Pancreas (tissue), 10 donors: ENCODE data around the gene UBE2D4. TPM values are rescaled to one million over a fixed set of nuclear protein-coding genes. Genes with fewer than 3 reads are reported as not detected.

Experiments
- ATAC-seq, 4 donors: fragments of 200-7000 bp; cut with Tn5 transposase; one replicate each; pipeline versions ENCODE4 v1.8.0 to v1.9.1; 2020; ENCODE audit warnings: mild to moderate bottlenecking in 4 of 4, moderate library complexity in 4 of 4
- DNase-seq, 6 donors: peaks; one replicate each; pipeline ENCODE4 v3.0.0-alpha.2; 2020
- FAIRE-seq: peaks from 2 replicates; lab custom pipeline; 2012; peaks lifted over from hg19 to GRCh38; lab: Jason Lieb, UNC
- H3K27ac ChIP-seq, 4 donors: fragments of 200-600 bp; sonication (generic); 1 replicate in 3 of 4; 2 replicates in 1 of 4; pipeline versions ENCODE4 v1.5.0 to v1.8.0; 2020
- H3K27me3 ChIP-seq, 4 donors: fragments of 200-600 bp; one replicate each; pipeline ENCODE4 v1.8.0; 2021
- H3K36me3 ChIP-seq, 3 donors: fragments of 200-600 bp; sonication (generic) in 1 of 3; one replicate each; pipeline versions ENCODE4 v1.5.0 to v1.8.0; 2020 to 2021
- H3K4me1 ChIP-seq, 3 donors: fragments of 200-600 bp; one replicate each; pipeline ENCODE4 v1.8.0; 2021
- H3K4me3 ChIP-seq, 4 donors: fragments of 200-600 bp; sonication (generic) in 2 of 4; one replicate each; pipeline versions ENCODE4 v1.5.0 to v1.8.0; 2020 to 2021
- H3K9me3 ChIP-seq, 4 donors: fragments of 200-600 bp; one replicate each; pipeline ENCODE4 v1.8.0; 2021
- CTCF ChIP-seq, 4 donors: fragments of 200-600 bp; sonication (generic) in 3 of 4; IDR thresholded peaks; one replicate each; pipeline versions ENCODE4 v1.5.0 to v1.8.0; 2021; ENCODE audit warnings: antibody characterized with exemption in 4 of 4
- WGBS, 2 donors: extraction: QIAGEN DNeasy Blood & Tissue Kit; methylation state at CpG; one replicate each; pipeline ENCODE4 v1.1.7; 2013; 5-methylcytosine and 5-hydroxymethylcytosine counted together
- intact Hi-C, 3 donors: fragments of 100-400 bp; cut with DNase I; formaldehyde crosslinking; loops; one replicate each; pipeline versions ENCODE4 v1.11.1 to v1.14.2; 2022
- polyA plus RNA-seq, 2 donors: library from polyadenylated mRNA; stranded (reverse); fragments of 200-250 nt; gene quantifications; one replicate each; pipeline ENCODE4 v1.2.3, GENCODE V29; 2013
- total RNA-seq, 6 donors: library from RNA; stranded (reverse); fragmentation: NEBNext Ultra II Directional in 4 of 6; extraction: Animal tissue kit (Norgen Biotek cat#: 25700) in 4 of 6; gene quantifications; one replicate each; pipeline versions ENCODE4 v1.2.1 to v1.2.4, GENCODE V29; 2021 to 2023
- donor health status: healthy with polysubstance abuse.
- donor health status: DM: no; HTN: no; CAD: no; lungs with moderate emphysema.
- donor health status: DM: no; HTN: no; CAD: no.
- donor health status: control.
- donor health status: control.
- donor health status: Bipolar disorder and iron deficiency.
- donor health status: DM: yes; HTN: yes; CAD: no.
- donor health status: DM: no; HTN: no; CAD: no.
- donor health status: DM: no; HTN: no; CAD: no.
- donor health status: DM: yes; HTN: yes; CAD: no.

The UBE2D4 gene
- total RNA-seq (10 to 100 TPM; 12.0 to 19.5 (median 15.8) TPM), polyA plus RNA-seq (10 to 100 TPM; 13.3 to 17.0 TPM)

- WGBS, 2 donors = 0% methylated on average over 82 of the region's 82 CpGs
- no peaks in the 10 kb centered on the region for H3K27me3 ChIP-seq
- intact Hi-C loops = no loop called here
- DNase-seq (peak; percentile 88 to 95 (median 91)), FAIRE-seq (no peak), ATAC-seq (peak; percentile 92 to 97 (median 94))
- peak within 1 kb of the TSS; percentile 56 to 77 (median 64) for H3K4me3 ChIP-seq
- TF ChIP-seq CTCF (IDR thresholded peaks at IDR 0.05) = no peak
- H3K9me3 ChIP-seq = no peaks in the 10 kb centered on the region
- peak within 1 kb of the TSS; percentile 95 to 98 (median 95) for H3K27ac ChIP-seq
- peaks cover 4 to 22% (median 15%) of the 10 kb centered on the region in 3 donors for H3K4me1 ChIP-seq
- H3K36me3 ChIP-seq = no peaks in the 10 kb centered on the region
Observed at GRCh38 chr7:43925984-43926797, at the start of gene UBE2D4. UBE2D4 (plus strand) TSS chr7:43926436; CDS start chr7:43926533, 97 bp downstream.

GRCh38 chr7:43876976-43877745 lies 49.1 kb upstream of the UBE2D4 start:
- Histone ChIP-seq H3K4me1 (peaks cover 0 to 3% (median 0%) of the 10 kb centered on the region in 3 donors), H3K9me3 (no peaks in the 10 kb centered on the region), H3K27me3 (no peaks in the 10 kb centered on the region), H3K36me3 (peaks cover 0 to 59% (median 27%) of the 10 kb centered on the region in 3 donors), H3K27ac (no peak overlapping the region), H3K4me3 (no peak overlapping the region)
- WGBS, 2 donors = 90 to 91% methylated on average over 29 of the region's 29 CpGs
- TF ChIP-seq CTCF (IDR thresholded peaks at IDR 0.05) = no peak
- no peak for FAIRE-seq
- no peak for ATAC-seq
- DNase-seq = peak in 1 of 6 donors; percentile 47
- intact Hi-C loops = no loop called here

- H3K27ac ChIP-seq = no peak overlapping the region
- no peak overlapping the region for H3K4me3 ChIP-seq
- H3K4me1 ChIP-seq = peaks cover 0 to 3% (median 0%) of the 10 kb centered on the region in 3 donors
- intact Hi-C loops = no loop called here
- no peak for ATAC-seq
- no peak for DNase-seq
- WGBS, 2 donors = 89 to 92% methylated on average over 38 of the region's 38 CpGs
- H3K36me3 ChIP-seq = peaks cover 0 to 59% (median 31%) of the 10 kb centered on the region in 3 donors
- no peaks in the 10 kb centered on the region for H3K27me3 ChIP-seq
- no peaks in the 10 kb centered on the region for H3K9me3 ChIP-seq
- no peak for TF ChIP-seq CTCF (IDR thresholded peaks at IDR 0.05)
- FAIRE-seq = no peak
Observed at GRCh38 chr7:43877968-43878864, 48.0 kb upstream of the UBE2D4 start.

DNA sequence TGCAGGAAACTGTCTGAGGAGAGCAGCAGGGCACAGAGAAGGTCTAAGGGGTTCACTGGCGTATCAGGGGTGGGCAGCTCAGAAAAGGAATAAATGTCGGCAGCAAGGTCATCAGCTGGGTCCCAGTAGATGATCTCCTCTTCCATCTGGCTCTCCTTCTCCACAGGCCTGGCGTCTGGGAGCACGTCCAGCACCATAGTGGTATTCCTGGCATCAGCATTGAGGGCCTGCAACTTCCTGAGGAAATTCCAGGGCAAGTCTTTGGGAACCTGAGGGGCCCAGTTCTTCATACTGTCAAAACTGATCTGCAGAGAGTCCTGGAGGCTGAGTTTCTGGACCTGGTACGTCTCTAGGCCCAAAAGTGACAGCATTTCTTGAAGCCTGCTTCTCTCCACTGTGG lies 47.4 kb upstream of the UBE2D4 start:
- TF ChIP-seq CTCF (IDR thresholded peaks at IDR 0.05) = no peak
- Histone ChIP-seq H3K27me3 (no peaks in the 10 kb centered on the region), H3K9me3 (no peaks in the 10 kb centered on the region), H3K4me1 (no peaks in the 10 kb centered on the region), H3K36me3 (peaks cover 0 to 59% (median 31%) of the 10 kb centered on the region in 3 donors), H3K4me3 (no peak overlapping the region), H3K27ac (no peak overlapping the region)
- WGBS, 2 donors = 86 to 92% methylated on average over 5 of the region's 5 CpGs
- ATAC-seq (no peak), FAIRE-seq (no peak), DNase-seq (no peak)
- intact Hi-C loops = no loop called here
